GM18507 (cell line): ENCODE data around the gene PRDM16.

ENCODE experiments used
- DNase-seq: peaks from one replicate; pipeline ENCODE4 v3.0.0; 2011; ENCODE audit warnings: low read depth; ENCODE audit not compliant: insufficient read length; ENCODE audit errors: extremely low spot score
- FAIRE-seq: peaks from 2 replicates; lab custom pipeline; 2011; peaks lifted over from hg19 to GRCh38; lab: Jason Lieb, UNC

PRDM16 gene

GRCh38 chr1:3051270-3052268 is 17.4 kb upstream of the PRDM16 start:
- no peak for FAIRE-seq
- DNase-seq: no peak

DNA sequence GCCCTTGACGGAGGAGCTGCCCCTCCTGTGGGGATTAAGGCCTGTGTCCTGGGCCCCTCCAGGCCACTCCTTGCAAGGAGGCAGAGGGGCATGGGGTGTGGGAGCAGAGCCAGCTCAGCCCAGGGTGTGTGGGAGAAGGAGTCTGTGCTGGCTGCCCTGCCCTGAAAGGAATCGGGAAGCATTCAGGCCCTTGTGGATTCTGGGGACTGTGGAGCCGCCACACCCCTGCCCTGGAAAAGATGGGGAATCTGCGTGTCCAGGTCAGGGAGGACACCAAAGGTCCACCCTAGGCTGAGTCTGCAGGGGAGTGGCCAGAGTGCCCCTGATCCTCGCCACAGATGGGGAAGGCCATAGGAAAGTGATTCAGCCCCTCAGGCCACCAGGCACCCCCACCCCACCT is 16.5 kb upstream of the PRDM16 start:
- DNase-seq (no peak), FAIRE-seq (no peak)

DNA sequence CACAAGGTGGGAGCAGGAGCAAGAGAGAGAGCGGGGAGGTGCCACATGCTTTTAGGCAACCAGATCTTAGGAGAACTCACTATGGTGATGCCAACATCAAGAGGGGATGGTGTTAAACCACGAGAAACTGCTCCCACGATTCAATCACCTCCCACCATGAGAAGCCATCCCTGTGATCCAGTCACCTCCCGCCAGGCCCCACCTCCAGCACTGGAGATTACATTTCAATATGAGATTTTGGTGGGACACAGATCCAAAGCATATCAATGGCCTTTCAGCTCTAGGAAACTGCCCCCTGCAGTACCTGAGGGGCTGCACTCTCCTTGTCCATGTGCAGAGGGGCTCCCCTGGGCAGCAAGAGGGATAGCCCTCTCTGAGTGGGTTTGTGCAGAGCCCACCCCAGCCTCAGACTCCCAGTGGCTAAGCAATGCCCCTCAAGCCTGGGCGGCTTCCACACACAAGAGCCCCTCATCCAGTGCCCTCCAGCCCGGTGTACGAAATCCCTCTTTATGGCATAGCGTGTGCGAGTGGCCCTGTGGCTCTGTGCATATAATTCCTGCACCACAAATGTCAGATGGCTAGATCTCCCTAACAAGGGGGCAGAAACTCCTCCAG is 15.5 kb upstream of the PRDM16 start:
- DNase-seq: no peak
- no peak for FAIRE-seq

DNA sequence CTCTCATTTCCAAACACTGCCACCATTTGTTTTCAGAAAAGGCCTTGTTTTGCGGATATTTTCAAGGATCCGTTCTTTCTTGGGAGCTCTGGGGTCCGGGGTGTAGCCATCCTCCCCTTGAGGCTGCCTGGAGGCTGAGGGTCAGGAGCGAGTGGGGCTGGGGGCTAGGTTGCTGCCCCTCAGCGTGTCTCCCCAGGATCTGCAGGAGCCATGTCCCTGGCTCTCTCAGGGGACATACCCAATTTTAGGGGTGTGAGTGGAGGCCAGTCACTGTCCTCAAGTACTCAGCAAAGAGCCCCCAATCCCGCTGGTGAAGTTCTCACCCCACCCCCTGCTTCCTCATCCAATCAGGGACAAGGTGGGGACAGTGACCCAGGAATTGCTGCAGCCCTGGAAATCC is 15.0 kb upstream of the PRDM16 start:
- FAIRE-seq (no peak), DNase-seq (no peak)

GRCh38 chr1:3054474-3054873 is 14.5 kb upstream of the PRDM16 start:
- DNase-seq (no peak), FAIRE-seq (no peak)

- DNase-seq: no peak
- no peak for FAIRE-seq
These were observed 14.0 kb upstream of the PRDM16 start for GRCh38 chr1:3055051-3055450.

- no peak for FAIRE-seq
- DNase-seq: no peak
These were observed 12.4 kb upstream of the PRDM16 start for GRCh38 chr1:3056641-3057040.

DNA sequence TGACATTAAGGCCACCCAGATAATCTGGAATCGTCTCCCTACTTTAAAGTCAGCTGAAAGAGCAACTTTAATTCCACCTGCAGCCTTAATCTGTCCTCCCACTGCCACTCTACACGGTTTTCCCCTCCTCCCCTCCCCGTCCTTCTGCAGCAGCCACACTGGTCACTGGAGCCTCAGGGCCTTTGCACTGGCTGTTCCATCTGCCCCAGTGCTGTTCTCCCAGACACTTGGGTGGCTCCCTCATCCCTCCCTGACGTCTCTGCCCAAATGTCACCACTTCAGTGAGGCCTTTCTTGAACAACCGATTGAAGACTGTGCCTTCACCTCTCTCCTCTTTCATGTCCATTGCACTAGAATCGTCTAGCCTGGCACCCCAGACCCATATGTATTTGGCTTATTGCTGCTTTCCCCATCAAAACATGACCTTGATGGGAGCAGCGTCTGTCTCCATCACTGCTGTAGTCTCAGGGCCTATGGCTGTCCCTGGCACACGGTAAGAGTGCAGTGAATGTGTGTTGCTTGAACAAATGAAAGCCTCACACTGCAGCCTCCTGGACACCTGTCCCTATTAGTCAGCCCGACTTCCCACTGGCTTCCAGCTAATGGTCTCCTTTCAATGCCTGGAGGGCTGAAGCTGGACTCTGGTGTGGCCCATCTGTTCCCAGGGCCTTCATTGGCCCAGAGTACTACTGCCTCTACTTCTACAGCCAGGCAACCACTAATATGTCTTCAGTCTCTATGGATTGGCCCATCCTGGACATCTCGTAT is 10.6 kb upstream of the PRDM16 start:
- FAIRE-seq (no peak), DNase-seq (no peak)

DNA sequence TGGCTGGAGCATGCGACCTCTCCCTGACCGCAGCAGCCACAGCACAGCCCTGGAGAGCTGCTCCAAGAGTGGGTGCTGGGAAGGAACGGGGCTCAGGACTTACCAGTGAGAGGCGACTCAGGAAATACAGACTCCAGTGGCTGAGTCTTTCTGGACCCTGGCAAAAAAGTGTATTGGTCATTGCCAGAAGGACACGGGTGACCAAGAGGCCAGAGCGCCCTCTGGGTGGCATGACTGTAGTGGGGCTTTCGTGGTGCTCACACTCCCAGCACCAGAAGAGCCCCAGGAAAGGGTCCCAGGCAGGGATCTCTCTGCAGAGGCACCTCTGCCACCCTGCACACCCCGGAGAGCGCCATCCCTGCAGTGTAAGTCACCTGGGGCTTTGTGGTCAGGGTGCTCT is 8.9 kb upstream of the PRDM16 start:
- no peak for FAIRE-seq
- no peak for DNase-seq

DNA sequence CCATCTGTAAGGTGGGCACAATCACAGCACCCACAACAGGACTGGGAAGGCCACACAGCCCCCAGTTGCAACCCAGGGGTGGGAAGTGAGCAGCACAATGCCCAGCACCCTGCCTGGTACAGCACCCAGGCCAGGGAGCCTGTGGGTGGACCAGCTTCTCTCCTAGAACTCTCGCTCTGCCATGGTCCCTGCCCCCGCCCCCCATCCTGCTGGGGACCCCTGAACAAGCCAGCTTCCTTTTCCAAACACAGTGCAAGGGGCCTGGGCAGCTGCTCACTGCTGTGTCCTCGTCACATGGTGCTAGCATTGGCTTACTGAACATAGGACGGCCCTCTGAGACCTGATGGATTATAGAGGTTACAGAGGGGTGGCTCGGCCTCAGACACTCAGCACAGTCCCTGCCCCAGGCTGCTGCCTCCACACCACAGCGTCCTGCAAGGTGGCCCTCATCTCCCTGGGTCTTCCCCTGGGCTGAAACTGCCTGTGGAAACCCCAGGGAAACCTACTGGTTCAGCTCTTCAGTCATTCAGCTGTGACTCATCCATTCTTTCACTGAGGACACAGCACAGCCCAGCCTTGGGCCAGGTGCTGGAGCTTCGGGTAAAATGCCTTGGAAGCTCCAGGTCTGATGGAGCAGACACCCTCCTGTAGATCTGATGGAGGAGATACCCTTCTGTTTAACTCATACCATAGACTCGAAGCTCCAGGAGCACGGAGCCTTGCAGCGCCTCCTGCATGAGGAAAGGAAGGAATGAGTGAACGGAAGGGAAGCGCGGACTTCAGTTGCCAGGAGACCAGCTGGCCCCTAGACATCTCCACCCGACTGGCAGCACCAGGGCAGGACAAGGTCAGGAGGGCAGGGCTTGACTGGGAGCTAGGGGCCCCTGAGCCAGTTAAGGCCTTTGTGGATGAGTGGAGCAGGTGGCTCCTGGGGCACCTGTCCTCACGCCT is 8.1 kb upstream of the PRDM16 start:
- DNase-seq (no peak), FAIRE-seq (no peak)

DNA sequence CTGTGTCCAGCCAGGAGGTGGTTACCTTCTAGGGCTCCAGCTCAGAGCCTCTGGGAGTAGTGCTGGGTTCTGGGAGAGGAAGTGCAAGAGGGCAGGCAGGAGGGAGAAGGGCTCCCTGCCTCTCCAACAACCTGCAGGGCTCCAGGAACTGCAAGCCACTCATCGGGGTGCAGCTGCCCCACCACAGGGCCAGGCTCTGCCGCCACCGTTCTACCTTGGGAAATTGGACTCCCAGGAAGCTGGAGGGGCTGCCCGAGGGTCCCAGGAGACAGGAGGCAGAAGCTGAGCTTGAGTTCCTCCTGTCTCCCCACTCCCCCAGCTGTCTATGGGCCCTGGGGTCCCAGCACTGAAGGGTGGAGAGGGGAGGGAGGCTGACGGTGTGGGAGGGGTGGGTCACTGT is 7.4 kb upstream of the PRDM16 start:
- DNase-seq: no peak
- FAIRE-seq: no peak

DNA sequence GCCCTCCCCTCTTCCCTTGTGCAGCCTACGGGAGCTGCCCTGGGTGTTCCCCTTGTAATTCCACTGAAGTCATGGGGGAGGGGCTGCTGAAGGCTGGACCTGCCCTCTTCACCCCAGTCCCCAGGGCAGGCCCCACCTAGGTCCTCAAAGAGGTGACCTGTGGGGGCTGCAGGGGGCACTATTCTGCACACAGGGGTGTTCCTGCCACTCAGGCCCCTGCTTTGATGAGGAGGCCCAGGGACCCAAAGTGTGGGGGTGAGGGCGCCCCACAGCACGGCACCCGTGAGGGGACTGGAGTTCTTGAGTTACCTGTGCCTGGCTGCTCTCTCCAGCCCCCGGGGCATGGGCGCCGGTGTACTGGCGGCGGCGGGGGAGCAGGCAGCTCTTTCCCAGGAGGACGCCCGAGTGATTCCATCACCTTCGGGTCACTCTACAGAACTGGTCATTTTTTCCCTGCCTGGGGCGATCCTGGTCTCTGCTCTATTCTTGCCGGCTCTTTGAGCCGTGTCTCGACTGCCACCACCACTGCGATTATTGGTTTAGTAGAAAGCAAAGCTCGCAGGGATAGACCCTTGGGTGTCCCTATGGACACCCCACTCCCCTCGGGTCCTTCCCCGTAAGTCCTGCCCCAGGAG is 6.9 kb upstream of the PRDM16 start:
- DNase-seq (no peak), FAIRE-seq (no peak)

- DNase-seq: no peak
- no peak for FAIRE-seq
These were observed 6.2 kb upstream of the PRDM16 start for GRCh38 chr1:3062616-3063378.

DNA sequence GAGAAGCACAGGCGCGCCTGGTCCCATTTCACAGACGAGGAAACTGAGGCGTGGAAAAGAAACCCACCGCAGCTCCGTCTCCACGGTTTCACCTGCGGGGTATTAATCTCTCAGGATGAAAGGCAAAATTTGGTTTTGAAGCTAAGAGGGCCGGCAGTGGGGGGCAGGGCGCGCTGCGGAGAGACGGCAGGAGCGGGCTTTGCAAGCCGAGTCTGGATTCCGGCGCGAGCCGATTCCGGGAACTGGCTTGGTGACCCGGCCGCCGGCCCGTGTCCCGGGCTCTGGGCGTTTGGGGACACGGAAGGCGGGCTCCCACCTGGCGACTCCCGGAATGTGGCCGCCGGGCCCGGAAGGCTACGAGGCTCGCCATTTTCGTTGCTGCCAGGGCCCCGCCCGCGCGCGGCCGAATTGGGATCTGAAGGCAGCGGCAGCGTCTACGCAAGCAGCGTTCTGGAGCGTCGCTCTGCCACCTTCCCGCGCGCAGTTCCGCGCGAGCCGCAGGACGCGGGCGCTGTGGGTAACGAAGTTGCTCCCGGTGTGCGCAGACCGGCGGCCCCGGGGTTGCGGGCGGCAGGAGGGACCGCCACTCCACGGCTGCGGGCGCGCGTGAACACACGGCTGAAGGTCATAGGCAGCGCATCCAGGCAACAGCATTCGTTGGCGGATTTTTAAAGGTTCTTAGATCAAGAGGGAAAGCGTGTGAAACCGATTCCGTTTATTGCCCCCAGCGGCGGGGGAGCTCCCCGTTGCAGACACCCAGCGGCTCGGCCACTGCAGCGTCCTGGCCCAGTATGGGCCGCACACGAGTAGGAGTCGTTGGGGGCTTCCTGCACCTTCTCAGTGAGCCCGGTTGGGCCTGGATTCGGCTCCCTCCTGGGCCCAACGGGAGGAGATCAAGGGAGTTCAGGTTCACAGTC is 5.4 kb upstream of the PRDM16 start:
- no peak for DNase-seq
- FAIRE-seq: no peak

GRCh38 chr1:3064296-3064850 is 4.6 kb upstream of the PRDM16 start:
- FAIRE-seq: no peak
- no peak for DNase-seq

DNA sequence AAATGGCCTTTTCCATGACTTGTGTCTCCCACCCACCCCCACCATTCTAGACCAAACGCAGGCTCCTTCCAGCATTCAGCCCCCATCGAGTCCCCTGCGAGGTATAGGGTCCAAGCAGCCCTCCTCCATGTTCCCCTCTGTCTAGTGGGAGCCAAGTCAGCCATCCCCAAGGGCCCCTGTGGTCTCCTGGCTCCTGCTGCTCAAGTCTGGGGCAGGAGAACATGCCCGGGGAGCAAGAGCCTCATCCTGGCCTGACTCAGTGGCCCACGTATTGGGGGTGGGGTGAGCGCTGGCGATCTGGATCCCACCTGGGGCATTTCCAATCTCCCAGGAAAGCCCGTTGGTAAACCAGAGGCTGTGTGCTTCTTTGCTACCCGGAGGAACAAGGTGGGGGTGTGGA is 4.1 kb upstream of the PRDM16 start:
- no peak for DNase-seq
- no peak for FAIRE-seq

DNA sequence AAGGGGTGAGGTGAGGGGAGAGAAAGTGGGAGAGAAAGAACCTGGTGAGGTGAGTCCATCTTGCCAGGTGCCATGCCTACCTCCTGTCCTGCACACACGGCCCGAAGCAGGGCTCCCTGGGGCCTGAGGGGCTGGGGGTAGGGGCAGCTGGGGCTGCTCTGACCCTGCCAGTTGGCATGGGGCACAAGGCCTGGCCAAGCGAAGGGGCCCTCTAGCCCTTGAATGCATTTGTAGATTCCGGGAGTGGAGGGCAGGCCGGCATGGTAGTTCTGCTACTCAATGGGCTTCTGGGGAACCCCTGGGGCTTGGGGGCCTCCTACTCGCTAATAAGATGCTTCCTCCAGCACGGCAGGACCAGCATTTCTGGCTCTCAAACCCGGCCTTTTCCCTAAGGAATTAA is 3.6 kb upstream of the PRDM16 start:
- no peak for FAIRE-seq
- no peak for DNase-seq
